Right forelimb (tissue), 1 donor: ENCODE measurements around the gene PEX5L.

Experiments used
- DNase-seq: peaks from one replicate; pipeline ENCODE4 v3.0.0-alpha.2; 2018

PEX5L gene

GRCh38 chr3:179885950-179886349, 150.8 kb downstream of the PEX5L start:
- DNase-seq = no peak

GRCh38 chr3:179884136-179884535, 152.6 kb downstream of the PEX5L start:
- DNase-seq = no peak

- DNase-seq = no peak
Observed at GRCh38 chr3:179882292-179882691, 154.4 kb downstream of the PEX5L start.

GRCh38 chr3:179881791-179882190, 154.9 kb downstream of the PEX5L start:
- no peak for DNase-seq

- DNase-seq = no peak
Observed at GRCh38 chr3:179880868-179881267, 155.9 kb downstream of the PEX5L start.

- no peak for DNase-seq
Observed at GRCh38 chr3:179876440-179876839, 160.3 kb downstream of the PEX5L start.

GRCh38 chr3:179872842-179873241, 163.9 kb downstream of the PEX5L start:
- DNase-seq = no peak

- DNase-seq = no peak
Observed at GRCh38 chr3:179871782-179872181, 165.0 kb downstream of the PEX5L start.

- DNase-seq = no peak
Observed at GRCh38 chr3:179868715-179869114, 168.0 kb downstream of the PEX5L start.

GRCh38 chr3:179867961-179868360, 168.8 kb downstream of the PEX5L start:
- no peak for DNase-seq

GRCh38 chr3:179865861-179866505, 170.8 kb downstream of the PEX5L start:
- DNase-seq = no peak

- no peak for DNase-seq
Observed at GRCh38 chr3:179861953-179862352, 174.8 kb downstream of the PEX5L start.

- DNase-seq = no peak
Observed at GRCh38 chr3:179861292-179861691, 175.4 kb downstream of the PEX5L start.

GRCh38 chr3:179860275-179861107, 176.2 kb downstream of the PEX5L start:
- DNase-seq = no peak

- DNase-seq = no peak
Observed at GRCh38 chr3:179853176-179853575, 183.6 kb downstream of the PEX5L start.

- DNase-seq = no peak
Observed at GRCh38 chr3:179852142-179852905, 184.4 kb downstream of the PEX5L start.

GRCh38 chr3:179848711-179849110, 188.0 kb downstream of the PEX5L start:
- DNase-seq = no peak

GRCh38 chr3:179842061-179842460, 194.7 kb downstream of the PEX5L start:
- no peak for DNase-seq

- no peak for DNase-seq
Observed at GRCh38 chr3:179840985-179841384, 195.8 kb downstream of the PEX5L start.

- no peak for DNase-seq
Observed at GRCh38 chr3:179837374-179837773, 199.4 kb downstream of the PEX5L start.

GRCh38 chr3:179833294-179833693, 203.4 kb downstream of the PEX5L start:
- DNase-seq = no peak

GRCh38 chr3:179832333-179832854, 204.3 kb downstream of the PEX5L start:
- no peak for DNase-seq

GRCh38 chr3:179829401-179829800, 207.3 kb downstream of the PEX5L start:
- DNase-seq = no peak
